ENCODE results near the gene ITGA5.

DNA sequence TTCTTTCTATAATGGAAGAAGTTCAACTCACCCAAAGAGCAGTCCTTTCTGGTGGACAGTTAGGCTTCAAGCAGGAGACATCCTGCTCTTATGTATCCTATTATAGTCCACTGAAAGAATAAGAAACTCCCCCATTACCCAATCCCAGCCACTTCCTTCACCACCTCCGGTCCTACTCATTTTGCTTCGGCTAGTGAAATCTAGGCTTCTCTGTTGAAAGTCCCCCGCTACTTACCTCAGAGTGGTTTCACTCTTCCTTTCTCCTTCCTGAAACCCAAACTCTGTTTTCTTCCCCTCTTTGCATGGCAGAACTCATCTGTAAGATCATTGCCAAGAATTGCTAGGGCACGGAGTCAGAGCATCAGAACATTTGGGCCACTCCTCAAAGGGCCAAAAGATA lies 54.7 kb downstream of the ITGA5 start, which contains the start of gene GPR84:
- TF ChIP-seq, protein P1, sequence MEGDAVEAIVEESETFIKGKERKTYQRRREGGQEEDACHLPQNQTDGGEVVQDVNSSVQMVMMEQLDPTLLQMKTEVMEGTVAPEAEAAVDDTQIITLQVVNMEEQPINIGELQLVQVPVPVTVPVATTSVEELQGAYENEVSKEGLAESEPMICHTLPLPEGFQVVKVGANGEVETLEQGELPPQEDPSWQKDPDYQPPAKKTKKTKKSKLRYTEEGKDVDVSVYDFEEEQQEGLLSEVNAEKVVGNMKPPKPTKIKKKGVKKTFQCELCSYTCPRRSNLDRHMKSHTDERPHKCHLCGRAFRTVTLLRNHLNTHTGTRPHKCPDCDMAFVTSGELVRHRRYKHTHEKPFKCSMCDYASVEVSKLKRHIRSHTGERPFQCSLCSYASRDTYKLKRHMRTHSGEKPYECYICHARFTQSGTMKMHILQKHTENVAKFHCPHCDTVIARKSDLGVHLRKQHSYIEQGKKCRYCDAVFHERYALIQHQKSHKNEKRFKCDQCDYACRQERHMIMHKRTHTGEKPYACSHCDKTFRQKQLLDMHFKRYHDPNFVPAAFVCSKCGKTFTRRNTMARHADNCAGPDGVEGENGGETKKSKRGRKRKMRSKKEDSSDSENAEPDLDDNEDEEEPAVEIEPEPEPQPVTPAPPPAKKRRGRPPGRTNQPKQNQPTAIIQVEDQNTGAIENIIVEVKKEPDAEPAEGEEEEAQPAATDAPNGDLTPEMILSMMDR (IDR thresholded peaks at IDR 0.05), result no peak
- no peak for TF ChIP-seq ZFX (IDR thresholded peaks at IDR 0.05; ENCODE audit: borderline replicate concordance)
